Measurements from ENCODE around the gene CKAP5. TPM values are rescaled to one million over a fixed set of nuclear protein-coding genes. Genes with fewer than 3 reads are reported as not detected.
A peak's percentile ranks its signal among the peaks of the same experiment; 100 is the strongest.

Gene CKAP5
- total and polyA plus RNA-seq, 12 donors: 9.6 to 114 (median 80.1) TPM

DNA sequence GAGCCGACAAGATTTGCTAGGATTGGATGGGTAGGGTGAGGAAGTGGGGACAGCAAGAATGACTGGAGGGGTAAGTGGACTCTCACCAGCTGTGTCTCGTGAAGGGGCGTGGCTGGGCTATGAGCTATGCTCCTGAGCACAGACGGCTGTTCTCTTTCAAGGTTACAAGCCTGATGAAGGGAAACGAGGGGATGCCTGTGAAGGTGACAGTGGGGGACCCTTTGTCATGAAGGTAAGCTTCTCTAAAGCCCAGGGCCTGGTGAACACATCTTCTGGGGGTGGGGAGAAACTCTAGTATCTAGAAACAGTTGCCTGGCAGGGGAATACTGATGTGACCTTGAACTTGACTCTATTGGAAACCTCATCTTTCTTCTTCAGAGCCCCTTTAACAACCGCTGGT is 107.2 kb downstream of the CKAP5 start:
- Histone ChIP-seq H3K4me3 (no peak overlapping the region), H3K27me3 (no peaks in the 10 kb centered on the region), H3K36me3 (peaks cover 0 to 34% (median 13%) of the 10 kb centered on the region in 9 donors), H3K4me1 (peaks cover 0 to 5% (median 0%) of the 10 kb centered on the region in 9 donors), H3K9me3 (no peaks in the 10 kb centered on the region), H3K27ac (no peak overlapping the region)
- intact Hi-C loops (cut with DNase I): no loop called here
- 55 to 57% methylated on average over 6 of the region's 6 CpGs for WGBS, 2 donors
- TF ChIP-seq, protein P1, sequence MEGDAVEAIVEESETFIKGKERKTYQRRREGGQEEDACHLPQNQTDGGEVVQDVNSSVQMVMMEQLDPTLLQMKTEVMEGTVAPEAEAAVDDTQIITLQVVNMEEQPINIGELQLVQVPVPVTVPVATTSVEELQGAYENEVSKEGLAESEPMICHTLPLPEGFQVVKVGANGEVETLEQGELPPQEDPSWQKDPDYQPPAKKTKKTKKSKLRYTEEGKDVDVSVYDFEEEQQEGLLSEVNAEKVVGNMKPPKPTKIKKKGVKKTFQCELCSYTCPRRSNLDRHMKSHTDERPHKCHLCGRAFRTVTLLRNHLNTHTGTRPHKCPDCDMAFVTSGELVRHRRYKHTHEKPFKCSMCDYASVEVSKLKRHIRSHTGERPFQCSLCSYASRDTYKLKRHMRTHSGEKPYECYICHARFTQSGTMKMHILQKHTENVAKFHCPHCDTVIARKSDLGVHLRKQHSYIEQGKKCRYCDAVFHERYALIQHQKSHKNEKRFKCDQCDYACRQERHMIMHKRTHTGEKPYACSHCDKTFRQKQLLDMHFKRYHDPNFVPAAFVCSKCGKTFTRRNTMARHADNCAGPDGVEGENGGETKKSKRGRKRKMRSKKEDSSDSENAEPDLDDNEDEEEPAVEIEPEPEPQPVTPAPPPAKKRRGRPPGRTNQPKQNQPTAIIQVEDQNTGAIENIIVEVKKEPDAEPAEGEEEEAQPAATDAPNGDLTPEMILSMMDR (IDR thresholded peaks at IDR 0.05): no peak
- no peak for DNase-seq
- ATAC-seq: peak in 1 of 8 donors; percentile 47

GRCh38 chr11:46737699-46738098 is 108.4 kb downstream of the CKAP5 start:
- Histone ChIP-seq H3K4me1 (peaks cover 0 to 5% (median 0%) of the 10 kb centered on the region in 9 donors), H3K4me3 (no peak overlapping the region), H3K9me3 (no peaks in the 10 kb centered on the region), H3K27ac (no peak overlapping the region), H3K27me3 (no peaks in the 10 kb centered on the region), H3K36me3 (peaks cover 0 to 22% (median 1%) of the 10 kb centered on the region in 9 donors)
- ATAC-seq (no peak), DNase-seq (no peak)
- intact Hi-C loops (cut with DNase I): no loop called here
- WGBS, 2 donors: 91 to 94% methylated on average over 11 of the region's 11 CpGs
- TF ChIP-seq, protein P1 (IDR thresholded peaks at IDR 0.05): no peak

- ATAC-seq (no peak), DNase-seq (no peak)
- Histone ChIP-seq H3K36me3 (peaks cover 0 to 11% (median 0%) of the 10 kb centered on the region in 9 donors), H3K9me3 (no peaks in the 10 kb centered on the region), H3K27ac (no peak overlapping the region), H3K27me3 (no peaks in the 10 kb centered on the region), H3K4me3 (no peak overlapping the region), H3K4me1 (peaks cover 0 to under 1% (median 0%) of the 10 kb centered on the region in 9 donors)
- TF ChIP-seq, protein P1 (IDR thresholded peaks at IDR 0.05): no peak
- intact Hi-C loops (cut with DNase I): no loop called here
- WGBS, 2 donors: 60 to 65% methylated on average over 5 of the region's 5 CpGs
Observed at GRCh38 chr11:46736615-46737014, 109.5 kb downstream of the CKAP5 start.

DNA sequence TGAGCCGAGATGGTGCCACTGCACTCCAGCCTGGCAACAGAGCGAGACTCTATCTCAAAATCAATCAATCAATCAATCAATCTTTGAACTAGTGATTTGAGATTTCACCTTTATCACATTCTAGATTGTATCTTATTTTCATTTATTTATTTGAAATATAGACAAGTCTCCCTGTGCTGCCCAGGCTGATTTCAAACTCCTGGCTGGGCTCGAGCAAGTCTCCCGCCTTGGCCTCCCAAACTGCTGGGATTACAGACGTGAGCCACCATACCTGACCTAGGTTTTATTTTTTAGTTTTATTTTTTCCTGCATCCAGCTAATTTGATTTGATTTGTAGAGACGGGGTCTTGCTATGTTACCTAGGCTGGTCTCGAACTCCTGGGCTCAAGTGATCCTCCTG is 109.9 kb downstream of the CKAP5 start:
- no peaks in the 10 kb centered on the region for H3K4me1 ChIP-seq
- no peaks in the 10 kb centered on the region for H3K9me3 ChIP-seq
- intact Hi-C loops (cut with DNase I): no loop called here
- H3K27ac ChIP-seq: no peak overlapping the region
- no peak overlapping the region for H3K4me3 ChIP-seq
- H3K36me3 ChIP-seq: peaks cover 0 to 6% (median 0%) of the 10 kb centered on the region in 9 donors
- WGBS, 2 donors: 95% methylated on average over 7 of the region's 7 CpGs
- ATAC-seq (no peak), DNase-seq (no peak)
- TF ChIP-seq, protein P1 (IDR thresholded peaks at IDR 0.05): no peak
- no peaks in the 10 kb centered on the region for H3K27me3 ChIP-seq
